Activated CD8-positive, alpha-beta memory T cell treated with anti-CD3 and anti-CD28 coated beads, Interleukin-2, amount 50 U/mL, for 1 hour (primary cell): ENCODE data around the gene TIGD3.

ENCODE experiments used
- DNase-seq: peaks from one replicate; pipeline ENCODE4 v3.0.0-alpha.2; 2020; ENCODE audit errors: extremely low read depth

The TIGD3 gene, protein sequence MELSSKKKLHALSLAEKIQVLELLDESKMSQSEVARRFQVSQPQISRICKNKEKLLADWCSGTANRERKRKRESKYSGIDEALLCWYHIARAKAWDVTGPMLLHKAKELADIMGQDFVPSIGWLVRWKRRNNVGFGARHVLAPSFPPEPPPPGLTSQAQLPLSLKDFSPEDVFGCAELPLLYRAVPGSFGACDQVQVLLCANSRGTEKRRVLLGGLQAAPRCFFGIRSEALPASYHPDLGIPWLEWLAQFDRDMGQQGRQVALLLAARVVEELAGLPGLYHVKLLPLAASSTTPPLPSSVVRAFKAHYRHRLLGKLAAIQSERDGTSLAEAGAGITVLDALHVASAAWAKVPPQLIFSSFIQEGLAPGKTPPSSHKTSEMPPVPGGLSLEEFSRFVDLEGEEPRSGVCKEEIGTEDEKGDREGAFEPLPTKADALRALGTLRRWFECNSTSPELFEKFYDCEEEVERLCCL

DNA sequence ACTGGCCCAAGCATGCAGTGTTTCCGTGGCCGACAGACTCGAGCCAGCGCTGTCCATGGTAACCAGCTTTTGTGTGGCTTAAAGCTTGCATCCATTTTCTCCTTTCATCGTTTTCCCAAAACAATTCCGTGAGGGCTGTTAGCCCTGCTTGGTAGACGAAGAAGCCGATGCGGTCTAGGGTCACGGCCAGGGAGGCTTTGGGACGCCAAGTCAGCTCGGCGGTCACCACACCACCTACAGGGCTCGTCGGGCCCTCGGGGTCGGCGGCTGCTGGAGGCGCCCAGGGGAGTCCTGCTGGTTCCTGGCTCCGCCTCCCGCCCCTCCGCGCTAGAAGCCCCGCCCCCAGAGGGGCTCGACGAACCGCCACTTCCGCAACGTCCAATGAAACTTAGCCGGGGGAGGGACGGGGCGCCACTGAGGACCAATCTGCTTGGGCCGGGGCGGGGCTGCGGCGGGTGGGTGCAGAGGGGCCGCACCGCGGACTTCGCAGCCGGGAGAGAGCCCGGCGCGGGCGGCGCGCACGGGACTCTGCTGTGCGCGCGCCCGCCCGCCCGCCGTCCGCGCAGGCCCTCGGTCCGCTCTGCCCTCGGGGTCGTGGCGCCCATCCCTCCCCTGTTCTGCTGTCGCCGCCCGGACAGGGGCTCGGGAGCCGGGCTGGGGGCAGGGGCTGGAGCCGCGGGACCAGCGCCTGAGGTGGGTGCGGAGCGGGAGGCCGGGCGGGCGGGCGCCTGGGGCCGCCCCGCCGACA is at the start of gene TIGD3:
TIGD3 (plus strand) TSS at position 487 of the 748 bp plus-strand sequence. CDS start 1,058 bp downstream, outside the sequence.
- DNase-seq = peak; percentile 90

DNA sequence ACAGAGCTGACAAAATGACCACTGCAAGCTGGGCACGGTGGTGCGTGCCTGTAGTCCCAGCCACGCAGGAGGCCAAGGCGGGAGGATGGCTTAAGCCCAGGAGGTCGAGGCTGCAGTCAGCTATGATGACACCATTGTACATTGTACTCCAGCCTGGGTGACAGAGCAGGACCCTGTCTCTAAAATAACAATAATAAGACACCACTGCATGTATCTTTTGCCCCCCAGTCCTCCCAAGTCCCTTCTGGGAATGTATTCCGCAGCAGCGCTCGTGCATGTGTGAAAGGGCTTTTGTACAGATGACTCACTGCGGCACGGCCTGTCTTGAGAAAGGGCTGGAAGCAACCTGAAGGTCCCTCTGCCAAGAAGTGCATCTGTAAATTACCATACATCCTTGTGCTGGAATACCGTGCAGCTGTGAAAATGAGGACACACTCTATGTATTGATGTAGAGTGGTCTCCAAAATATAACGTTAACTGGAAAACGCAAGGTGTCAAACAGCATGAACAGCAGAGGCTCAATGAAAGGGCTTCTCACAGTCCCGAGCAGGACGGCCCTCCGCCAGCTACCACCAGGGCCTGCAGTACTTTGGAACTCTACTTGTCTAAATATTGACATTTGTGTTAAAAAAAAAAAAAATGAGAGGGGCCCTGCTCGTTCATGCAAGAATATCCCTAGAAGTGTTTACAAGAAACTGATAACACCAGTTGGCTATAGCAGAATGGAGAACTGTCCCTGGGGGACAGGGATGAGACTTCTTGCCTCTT is 48.9 kb upstream of the TIGD3 start:
- DNase-seq = no peak

DNA sequence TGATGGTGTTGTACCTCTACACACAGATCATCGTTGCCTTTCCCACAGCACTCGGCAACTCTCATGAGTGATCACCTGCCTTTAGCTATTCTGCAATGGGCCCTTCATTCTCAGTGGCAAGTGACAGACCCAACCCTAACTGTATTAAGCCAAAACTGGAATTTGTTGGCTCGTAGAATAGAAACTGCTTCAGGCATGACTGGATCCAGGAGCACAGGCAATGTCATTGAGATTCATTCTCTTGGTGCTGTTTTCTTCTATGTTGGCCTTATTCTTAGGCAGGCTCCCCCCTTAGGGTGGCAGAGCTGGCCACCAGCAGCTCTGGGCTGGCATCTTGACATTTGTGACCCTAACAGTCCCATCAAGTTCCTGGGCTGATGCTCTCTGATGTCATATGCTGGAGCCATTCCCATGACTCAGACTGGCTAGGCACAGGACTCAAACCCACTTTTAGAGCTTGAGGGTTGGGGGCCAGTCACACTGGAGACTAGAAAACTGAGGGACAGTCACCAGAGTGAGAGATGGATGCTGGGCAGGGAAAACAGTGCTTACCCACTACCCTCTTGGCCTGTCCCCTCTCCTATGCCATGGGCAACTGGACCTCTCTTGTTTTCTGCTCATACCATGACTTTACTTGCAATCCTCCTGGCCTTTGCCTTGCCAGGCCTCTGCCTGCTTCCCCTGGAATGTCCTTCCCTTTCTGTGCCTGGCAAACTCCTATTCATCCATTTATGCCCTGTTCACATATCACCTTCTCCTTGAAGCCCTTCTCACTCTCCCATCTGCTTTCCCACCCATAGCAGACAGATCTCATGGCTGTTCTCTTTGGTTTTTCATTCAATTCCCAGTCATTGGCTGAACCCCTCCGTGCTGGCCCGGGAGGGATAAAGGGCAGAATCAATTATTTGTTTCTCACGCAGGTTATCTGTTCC is 47.0 kb upstream of the TIGD3 start:
- DNase-seq = no peak

DNA sequence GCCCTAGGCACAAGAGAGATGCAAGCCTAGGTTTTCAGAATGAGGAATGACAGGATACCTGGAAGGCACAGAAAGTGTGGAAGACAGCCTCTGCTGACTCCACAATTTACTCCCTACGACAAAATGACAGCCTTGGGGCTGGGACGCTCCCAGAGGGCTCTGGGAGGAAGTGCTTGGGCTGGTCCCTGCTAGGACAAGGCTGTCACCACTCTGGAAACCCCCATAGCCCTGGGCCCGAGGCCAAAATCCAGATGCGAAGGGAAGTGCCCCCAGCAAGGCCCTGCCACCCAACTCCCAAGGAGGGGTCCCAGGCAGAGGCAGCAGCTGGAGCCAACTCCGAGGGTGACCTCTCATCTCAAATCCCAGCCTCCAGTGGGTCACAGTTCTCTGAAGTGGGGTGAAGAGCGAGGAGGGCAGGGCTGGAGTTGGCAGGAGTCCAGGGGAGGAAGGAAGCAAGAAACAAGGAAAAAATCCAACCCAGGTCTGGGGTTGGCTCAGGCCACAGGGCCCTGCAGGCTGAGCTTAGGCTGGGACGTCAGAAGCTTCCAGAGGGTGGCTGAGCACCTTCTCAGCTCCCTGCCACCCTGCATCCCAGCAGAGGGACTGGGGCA is 46.2 kb upstream of the TIGD3 start:
- no peak for DNase-seq

DNA sequence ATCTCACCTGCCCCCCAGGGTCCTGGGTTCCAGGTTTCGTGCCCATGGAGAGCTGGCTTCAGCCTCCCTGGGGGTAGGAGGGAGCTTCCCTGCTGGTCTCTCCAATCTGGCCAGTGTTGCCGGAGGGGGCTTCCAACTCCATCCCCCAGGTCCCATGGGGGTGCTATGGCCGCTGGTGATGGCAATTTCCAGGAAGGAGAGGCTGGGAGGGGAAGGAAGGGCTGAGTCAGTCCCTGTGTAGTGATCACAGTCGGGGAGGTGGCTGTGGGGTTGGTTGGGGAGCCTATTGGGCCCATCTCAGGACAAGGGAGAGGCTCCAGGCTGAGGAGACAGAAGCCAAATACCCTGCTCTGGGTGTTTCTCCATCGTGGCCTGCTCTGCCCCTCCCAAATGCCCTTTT is 45.5 kb upstream of the TIGD3 start:
- no peak for DNase-seq

DNA sequence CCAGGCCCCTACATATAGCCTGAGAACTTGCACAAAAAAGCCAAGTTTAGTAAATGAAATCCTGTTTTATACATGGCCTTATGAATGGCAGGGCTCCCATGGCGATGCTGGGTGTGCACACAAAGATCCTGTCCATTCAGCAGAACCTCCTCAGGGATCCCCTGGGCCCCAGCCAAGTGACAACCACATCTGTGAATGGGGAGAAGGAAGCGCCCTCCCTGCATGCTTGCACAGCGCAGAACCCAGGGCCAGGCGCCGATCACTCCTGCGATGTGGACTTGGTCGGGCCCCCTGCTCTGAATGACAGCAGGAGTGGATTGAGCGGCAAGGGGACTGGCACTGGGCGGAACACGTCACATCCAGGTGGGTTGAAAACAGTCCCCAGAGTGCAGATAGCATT is 44.3 kb upstream of the TIGD3 start:
- DNase-seq = no peak

DNA sequence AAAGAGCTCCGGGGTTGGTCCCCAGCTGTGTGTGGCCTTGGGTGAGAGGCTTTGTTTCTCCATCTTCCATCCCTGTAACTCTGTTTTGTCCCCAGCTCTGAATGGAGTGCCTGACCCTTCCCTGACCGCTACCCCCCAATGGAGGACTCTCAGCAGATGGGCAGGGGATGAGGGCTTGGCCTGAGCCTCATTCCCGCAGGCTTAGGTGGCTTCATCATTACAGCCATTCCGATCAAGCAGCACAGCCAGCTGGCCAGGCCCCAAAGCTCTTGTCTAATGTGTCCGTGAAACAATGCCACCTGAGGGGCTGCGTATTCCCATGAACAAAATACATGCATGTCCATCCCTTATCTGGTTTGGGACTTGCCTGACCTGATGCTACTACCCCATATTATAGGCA is 43.8 kb upstream of the TIGD3 start:
- DNase-seq = no peak

DNA sequence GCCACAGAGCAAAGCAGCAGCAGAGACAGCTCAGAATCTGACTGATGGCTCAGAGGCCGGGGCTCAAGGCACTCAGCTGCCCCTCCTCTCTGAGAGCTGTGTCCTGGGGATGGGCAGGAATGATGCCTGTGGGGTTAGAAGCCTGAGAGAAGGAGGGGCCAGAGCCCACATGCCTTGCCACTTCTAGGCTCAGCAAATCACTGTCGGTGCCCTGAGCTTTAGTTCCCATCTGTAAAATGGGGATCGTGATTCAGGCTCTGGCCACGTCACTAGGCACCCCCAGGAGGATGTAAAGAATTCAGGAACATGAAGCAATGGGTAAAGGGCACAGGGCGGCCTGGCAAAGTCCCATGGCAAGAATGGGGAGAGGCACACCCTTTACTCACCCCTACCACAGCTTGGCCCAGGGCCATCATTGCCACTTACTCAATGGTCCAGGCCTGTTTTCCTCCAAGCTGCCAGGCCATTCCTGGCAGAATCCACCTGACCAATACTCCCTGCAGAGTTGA is 43.3 kb upstream of the TIGD3 start:
- DNase-seq = no peak

DNA sequence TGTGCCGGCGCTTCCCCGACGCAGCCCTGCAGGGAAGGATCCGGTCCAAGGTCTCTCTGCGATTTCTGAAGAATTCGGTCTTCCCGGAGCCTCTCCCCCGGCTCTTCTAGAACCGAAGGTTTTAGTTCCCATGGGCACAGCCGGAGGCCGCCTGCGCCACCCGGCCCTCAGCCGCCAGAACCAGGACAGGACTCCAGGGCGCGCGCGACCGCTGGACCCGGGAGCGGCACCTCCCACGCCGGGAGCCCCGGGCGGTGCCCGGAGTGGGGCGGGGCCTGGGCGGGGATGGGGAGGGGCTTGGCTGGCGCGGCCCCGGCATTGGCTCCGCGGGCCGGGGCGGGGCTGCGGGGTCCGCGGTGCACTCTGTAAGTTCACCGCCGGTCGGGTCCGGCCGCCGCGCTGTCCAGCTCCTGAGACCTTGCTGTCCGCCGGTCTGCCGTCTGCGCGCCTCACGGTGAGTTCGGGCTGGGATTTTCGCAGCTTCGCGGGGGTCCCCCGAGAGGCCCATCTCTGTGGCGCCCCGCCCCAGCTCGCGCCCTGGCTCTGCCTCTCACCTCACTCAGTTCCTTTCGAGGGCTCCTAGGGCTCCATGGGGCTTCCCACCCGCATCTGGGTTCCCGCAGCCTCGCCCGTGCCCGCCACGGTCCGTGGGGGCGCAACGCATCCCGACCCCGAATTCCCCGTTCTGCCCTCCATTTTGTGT is 39.9 kb upstream of the TIGD3 start, which contains the start of gene CDC42EP2:
CDC42EP2 (plus strand) TSS at position 366 of the 703 bp plus-strand sequence. CDS start 6,033 bp downstream, outside the sequence.
- no peak for DNase-seq

DNA sequence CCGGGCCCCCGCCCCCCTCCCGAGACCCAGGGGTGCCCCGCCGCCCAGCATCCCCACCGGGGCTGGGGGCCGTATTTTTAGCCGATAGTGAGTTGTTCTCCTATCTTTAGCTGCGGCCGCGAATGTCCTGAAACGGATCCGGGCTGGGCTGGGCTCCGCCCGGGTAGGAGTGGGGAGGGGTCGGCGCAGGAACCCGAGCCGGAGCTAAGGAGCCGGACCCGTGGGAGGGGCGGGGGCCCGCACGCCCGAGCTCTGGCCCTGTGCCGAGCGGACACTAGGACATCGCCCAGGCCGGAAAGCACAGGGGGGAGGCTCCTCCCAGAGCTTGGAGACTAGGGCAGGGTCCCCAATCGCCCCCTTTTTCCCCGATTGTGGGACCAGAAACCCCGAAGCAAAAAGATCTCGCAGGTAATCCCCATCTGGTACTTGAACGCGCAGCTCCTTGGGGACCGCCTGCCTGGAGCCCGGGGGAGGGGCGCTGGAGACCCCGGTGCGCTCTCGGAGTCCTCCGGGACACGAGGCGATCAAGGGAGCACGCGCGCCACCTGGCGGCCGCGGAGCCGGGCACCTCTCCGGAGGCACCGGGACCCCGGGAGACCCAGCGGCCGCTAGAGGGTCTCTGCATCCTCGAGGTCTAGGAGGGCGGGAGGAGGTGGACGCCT is 39.2 kb upstream of the TIGD3 start:
- peak; percentile 13 for DNase-seq

DNA sequence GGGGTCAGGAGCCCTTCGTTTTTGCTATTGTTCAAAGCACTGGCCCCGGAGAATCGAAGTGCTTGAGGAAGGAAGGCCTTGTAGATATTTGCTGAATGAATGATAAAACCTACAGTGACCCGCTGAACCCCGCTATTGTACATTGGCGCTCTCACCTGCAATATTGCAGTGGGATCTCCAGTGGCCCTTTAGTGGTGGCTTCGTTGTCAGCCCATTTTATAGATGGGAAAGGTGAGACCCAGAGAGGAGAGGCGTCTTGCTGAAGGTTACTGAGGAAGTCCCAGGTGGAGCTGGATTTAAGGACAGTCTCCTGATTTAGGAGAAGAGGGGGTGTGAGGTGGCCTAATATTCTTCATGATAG is 38.7 kb upstream of the TIGD3 start:
- no peak for DNase-seq

DNA sequence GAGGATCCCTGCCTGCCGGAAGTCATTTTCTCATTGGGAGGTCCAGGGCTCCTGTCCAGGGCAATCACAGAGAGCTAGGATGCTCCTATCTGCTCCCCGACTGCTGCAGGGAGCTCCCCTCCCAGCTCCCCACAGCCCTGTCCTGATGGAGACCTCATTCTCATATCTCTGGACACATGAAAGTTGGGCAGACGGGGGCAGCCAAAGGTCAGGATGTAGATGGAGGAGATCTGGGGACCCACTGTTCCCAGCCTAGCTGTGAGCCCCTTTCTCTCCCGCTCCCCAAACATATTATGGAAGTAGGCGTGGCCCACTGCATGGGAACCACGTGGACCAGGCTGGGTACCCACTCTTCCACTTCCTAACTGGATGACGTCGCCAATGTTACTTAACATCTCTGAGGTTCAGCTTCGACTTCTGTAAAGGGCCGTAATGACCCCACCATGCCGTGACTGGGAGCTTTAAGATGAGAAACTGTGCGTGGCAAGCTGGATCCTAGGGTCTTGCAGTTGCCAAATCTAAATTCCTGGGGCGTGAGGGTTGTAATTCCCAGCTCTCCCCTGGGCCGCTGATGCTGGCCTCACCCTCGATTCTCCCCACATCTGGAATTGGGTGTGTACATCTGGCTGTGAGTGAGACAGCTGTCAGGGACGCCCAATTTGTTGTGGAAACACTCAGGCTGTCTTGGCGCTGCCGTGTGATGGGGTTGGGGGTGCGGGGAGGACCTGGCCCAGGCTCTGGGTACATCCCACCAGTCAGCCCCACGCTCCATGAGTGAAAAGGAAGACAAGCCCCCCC is 38.1 kb upstream of the TIGD3 start:
- DNase-seq = no peak

DNA sequence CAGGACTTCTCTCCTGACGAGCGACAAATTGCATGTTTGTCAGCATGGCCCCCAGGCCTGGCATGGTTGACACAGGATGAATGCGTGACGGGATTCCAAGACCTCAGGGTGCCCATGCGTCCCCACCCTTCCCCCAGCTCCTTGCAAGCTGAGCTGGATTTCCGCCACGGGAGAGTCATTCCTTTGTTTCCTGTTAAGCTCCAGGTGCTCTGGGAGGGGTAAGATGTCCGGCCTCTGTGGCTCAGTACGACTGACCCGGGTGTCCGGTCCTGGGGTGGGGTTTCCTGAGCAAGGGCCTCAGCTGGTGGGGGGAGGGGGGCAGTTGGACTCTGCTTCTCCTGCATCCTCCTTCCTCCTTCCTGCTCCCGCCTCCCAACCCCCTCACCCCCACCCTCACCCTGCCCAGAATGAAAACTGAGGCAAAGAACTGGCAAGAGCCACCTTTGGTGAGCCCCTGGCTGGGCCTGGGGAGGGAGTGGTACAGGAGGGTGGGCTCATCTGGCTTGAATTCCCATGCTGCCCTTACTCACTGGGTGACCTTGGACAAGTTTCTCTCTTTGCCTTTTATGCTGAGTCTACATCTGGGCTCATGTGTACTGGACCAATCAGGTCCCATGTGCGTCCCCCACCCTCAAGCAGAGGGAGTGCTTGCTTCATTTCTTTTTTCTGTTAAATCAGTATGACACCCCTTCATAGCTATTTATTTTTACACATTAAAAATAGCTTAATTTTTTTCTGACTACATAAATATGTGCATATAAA is 37.3 kb upstream of the TIGD3 start:
- no peak for DNase-seq

DNA sequence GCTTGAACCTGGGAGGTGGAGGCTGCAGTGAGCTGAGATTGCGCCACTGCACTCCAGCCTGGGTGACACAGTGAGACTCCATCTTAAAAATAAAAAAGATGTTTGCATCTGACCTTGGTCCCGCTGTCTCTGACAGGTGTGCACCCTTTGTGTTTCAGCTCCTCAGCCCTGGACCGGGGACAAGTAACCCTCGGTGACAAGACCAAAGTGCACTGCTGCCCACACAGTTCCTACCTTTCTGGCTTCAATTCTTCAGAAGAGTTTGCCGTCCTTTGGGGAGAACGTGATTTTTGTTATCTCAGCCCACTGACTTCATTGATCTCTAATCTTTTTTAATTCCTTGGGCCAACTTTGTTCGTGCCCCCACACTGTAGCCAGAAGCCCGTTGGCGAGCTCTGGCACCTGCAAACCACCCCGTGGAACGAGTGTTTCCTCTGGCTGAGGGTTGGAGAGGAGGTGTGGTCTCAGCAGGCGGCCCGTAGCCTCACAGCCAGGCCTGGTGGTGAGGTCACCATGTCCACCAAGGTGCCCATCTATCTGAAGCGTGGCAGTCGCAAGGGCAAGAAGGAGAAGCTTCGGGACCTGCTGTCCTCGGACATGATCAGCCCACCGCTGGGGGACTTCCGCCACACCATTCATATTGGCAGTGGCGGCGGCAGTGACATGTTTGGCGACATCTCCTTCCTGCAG is 34.0 kb upstream of the TIGD3 start:
- no peak for DNase-seq

DNA sequence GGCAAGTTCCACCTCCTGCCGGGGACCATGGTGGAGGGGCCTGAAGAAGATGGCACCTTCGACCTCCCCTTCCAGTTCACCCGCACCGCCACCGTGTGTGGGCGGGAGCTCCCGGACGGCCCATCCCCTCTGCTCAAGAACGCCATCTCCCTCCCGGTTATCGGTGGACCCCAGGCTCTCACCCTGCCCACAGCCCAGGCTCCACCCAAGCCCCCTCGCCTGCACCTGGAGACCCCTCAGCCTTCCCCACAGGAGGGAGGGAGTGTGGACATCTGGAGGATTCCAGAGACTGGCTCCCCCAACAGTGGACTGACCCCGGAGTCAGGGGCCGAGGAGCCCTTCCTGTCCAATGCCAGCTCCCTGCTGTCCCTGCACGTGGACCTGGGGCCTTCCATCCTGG is 33.5 kb upstream of the TIGD3 start:
- no peak for DNase-seq

DNA sequence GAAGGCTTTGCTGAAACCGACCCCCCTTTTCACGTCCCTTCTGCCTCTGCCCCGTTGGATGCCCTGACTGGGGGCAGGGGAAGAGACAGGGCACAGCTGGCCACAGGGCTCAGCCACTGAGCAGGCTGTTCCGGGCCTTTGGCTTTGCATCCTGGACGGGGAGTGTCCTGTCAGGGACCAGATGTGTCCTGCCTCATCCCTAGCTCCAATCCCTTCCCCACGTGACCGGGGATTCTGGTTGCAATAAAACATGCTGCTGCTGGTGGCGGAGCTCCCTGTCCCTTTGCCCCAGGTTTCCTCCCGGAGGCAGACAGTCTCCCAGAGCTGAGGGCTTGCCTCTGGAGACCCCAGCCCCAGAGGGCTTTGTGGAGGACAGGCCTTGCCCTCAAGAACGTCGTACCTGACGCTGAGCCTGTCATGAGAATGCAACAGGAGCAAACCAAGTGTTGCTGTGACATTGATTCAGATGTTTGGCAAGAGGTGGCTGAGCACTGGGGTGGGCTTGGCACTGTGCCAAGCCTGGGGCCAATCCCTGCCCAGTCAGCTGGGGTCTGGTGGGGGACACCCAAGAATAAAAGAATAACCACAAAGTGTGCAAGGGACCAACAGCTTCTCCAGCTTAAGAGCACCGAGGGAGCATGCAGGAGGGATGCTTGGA is 32.6 kb upstream of the TIGD3 start:
- DNase-seq = no peak

DNA sequence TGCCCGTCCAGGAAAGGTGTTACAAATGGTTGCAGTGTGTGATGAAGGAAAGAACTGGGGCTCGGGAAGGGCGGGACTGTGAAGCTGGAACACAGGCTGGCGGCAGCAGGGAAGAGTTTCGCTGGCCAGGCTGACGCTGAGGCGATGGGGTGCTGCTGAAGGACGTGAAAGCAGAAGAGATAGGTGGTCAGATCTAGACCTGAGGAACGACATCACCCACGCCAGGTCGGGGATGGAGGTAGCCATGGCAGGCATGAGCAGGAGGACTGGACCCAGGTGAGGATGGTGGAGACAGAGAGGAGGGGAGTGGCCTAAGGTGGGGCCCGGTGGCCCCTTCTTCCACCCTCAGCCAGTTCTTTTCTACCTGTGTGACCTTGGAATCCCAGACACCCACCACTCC is 30.7 kb upstream of the TIGD3 start:
- DNase-seq = no peak
